Hepatocyte (in vitro differentiated cells): ENCODE measurements around the gene ST14. TPM values are rescaled to one million over a fixed set of nuclear protein-coding genes. Genes with fewer than 3 reads are reported as not detected.

Source experiments
- DNase-seq: peaks from one replicate; pipeline ENCODE4 v3.0.0-alpha.2; 2016; ENCODE audit warnings: low spot score
- H2AFZ ChIP-seq: fragments of 200-600 bp; sonication (generic); 2 replicates; pipeline ENCODE4 v1.6.0; 2016; ENCODE audit warnings: antibody characterized with exemption, mild to moderate bottlenecking
- H3K27ac ChIP-seq: fragments of 200-600 bp; sonication (generic); 2 replicates; pipeline ENCODE4 v1.5.1; 2016; ENCODE audit warnings: mild to moderate bottlenecking
- H3K27me3 ChIP-seq: fragments of 200-600 bp; sonication (generic); 2 replicates; pipeline ENCODE4 v1.6.1; 2016
- H3K36me3 ChIP-seq: fragments of 200-600 bp; sonication (generic); replicated peaks from 2 replicates; pipeline ENCODE4 v1.5.1; 2016; ENCODE audit warnings: low read depth; ENCODE audit not compliant: insufficient read depth
- H3K4me1 ChIP-seq: fragments of 200-600 bp; sonication (generic); 2 replicates; pipeline ENCODE4 v1.5.1; 2016; ENCODE audit warnings: mild to moderate bottlenecking, moderate library complexity; ENCODE audit not compliant: insufficient read depth
- H3K4me2 ChIP-seq: fragments of 200-600 bp; sonication (generic); 2 replicates; pipeline ENCODE4 v1.6.0; 2016
- H3K4me3 ChIP-seq: fragments of 200-600 bp; sonication (generic); 2 replicates; pipeline ENCODE4 v1.5.1; 2016; ENCODE audit warnings: mild to moderate bottlenecking
- H3K79me2 ChIP-seq: fragments of 200-600 bp; sonication (generic); 2 replicates; pipeline ENCODE4 v1.6.0; 2017; ENCODE audit warnings: mild to moderate bottlenecking
- H3K9me2 ChIP-seq: fragments of 200-600 bp; sonication (generic); replicated peaks from 2 replicates; pipeline ENCODE4 v1.6.0; 2017; ENCODE audit warnings: mild to moderate bottlenecking; ENCODE audit not compliant: insufficient read depth
- H3K9me3 ChIP-seq: fragments of 200-600 bp; sonication (generic); 2 replicates; pipeline ENCODE4 v1.5.1; 2016; ENCODE audit warnings: low read depth, mild to moderate bottlenecking
- H4K20me1 ChIP-seq: fragments of 200-600 bp; sonication (generic); 2 replicates; pipeline ENCODE4 v1.6.0; 2016; ENCODE audit warnings: mild to moderate bottlenecking; ENCODE audit not compliant: insufficient read depth, poor library complexity, severe bottlenecking
- EZH2 ChIP-seq: fragments of 200-600 bp; sonication (generic); IDR thresholded peaks from 2 replicates; pipeline ENCODE4 v1.6.1; 2016; ENCODE audit warnings: antibody characterized with exemption, mild to moderate bottlenecking, borderline replicate concordance
- EZH2phosphoT487 ChIP-seq: fragments of 200-600 bp; sonication (generic); IDR thresholded peaks from one replicate; pipeline ENCODE4 v1.6.1; 2018; ENCODE audit warnings: antibody characterized with exemption, mild to moderate bottlenecking, low read depth, moderate library complexity; ENCODE audit not compliant: unreplicated experiment, severe bottlenecking
- WGBS: methylation state at CpG from one replicate; pipeline ENCODE4 v1.1.6; 2016; ENCODE audit warnings: low lambda C conversion rate; ENCODE audit errors: missing lambda C conversion rate; 5-methylcytosine and 5-hydroxymethylcytosine counted together
- polyA plus RNA-seq: library from polyadenylated mRNA; unstranded; fragments of >200 nt; fragmentation: Nextera tagmentation; extraction: Ambion mirVana; gene quantifications from 2 replicates; pipeline ENCODE4 v1.2.1, GENCODE V29; 2016
- total RNA-seq: library from RNA; depleted of rRNA; stranded (reverse); fragments of >200 nt; gene quantifications from 2 replicates; pipeline ENCODE4 v1.2.3, GENCODE V29; 2014
- TF ChIP-seq, protein P1 (sequence below): fragments of 200-600 bp; sonication (generic); IDR thresholded peaks from 2 replicates; pipeline ENCODE4 v1.5.1; 2016; ENCODE audit warnings: antibody characterized with exemption, mild to moderate bottlenecking; ENCODE audit not compliant: poor library complexity

ST14 gene
- total and polyA plus RNA-seq, 2 experiments from 2014 or later = 85.2 to 93.3 TPM

DNA sequence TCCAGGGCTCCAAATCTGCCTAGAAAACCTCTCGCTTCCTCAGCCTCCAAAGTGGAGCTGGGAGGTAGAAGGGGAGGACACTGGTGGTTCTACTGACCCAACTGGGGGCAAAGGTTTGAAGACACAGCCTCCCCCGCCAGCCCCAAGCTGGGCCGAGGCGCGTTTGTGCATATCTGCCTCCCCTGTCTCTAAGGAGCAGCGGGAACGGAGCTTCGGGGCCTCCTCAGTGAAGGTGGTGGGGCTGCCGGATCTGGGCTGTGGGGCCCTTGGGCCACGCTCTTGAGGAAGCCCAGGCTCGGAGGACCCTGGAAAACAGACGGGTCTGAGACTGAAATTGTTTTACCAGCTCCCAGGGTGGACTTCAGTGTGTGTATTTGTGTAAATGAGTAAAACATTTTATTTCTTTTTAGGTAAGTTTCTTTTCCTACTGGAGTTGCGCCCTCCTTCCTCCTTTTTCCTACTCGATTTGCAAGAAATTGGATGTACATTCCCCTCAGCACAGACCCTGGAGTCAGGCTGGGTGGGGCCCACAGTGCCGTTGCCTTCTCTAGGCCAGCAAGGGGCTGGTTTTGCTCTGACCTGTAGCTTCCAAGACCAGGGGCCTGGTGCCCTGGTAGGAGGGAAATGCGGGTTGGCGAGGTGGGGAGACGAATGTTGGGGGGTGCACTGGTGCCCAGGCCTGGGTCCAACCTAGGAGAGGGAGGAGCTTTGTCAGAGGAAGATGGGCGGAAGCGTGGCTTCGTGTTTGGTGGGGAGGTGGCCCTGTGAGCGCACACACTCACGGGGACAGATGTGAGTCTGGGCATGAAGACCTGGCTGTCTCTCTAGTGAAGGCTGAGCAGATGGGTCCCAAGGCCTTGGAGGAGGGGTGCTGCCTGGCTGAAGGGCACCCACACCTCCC is 50.6 kb downstream of the ST14 start:
- no peak overlapping the region for H2AFZ ChIP-seq
- 92% methylated on average over 23 of the region's 23 CpGs for WGBS
- H3K9me2 ChIP-seq = no peaks in the 10 kb centered on the region
- H3K4me1 ChIP-seq = peaks cover 3% of the 10 kb centered on the region
- H3K27me3 ChIP-seq = no peaks in the 10 kb centered on the region
- TF ChIP-seq EZH2phosphoT487 (no peak), EZH2 (no peak)
- TF ChIP-seq, protein P1, sequence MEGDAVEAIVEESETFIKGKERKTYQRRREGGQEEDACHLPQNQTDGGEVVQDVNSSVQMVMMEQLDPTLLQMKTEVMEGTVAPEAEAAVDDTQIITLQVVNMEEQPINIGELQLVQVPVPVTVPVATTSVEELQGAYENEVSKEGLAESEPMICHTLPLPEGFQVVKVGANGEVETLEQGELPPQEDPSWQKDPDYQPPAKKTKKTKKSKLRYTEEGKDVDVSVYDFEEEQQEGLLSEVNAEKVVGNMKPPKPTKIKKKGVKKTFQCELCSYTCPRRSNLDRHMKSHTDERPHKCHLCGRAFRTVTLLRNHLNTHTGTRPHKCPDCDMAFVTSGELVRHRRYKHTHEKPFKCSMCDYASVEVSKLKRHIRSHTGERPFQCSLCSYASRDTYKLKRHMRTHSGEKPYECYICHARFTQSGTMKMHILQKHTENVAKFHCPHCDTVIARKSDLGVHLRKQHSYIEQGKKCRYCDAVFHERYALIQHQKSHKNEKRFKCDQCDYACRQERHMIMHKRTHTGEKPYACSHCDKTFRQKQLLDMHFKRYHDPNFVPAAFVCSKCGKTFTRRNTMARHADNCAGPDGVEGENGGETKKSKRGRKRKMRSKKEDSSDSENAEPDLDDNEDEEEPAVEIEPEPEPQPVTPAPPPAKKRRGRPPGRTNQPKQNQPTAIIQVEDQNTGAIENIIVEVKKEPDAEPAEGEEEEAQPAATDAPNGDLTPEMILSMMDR = no peak
- no peaks in the 10 kb centered on the region for H4K20me1 ChIP-seq
- no peaks in the 10 kb centered on the region for H3K9me3 ChIP-seq
- H3K4me2 ChIP-seq = no peak overlapping the region
- no peak overlapping the region for H3K27ac ChIP-seq
- no peak for DNase-seq
- no peak overlapping the region for H3K4me3 ChIP-seq
- no peaks in the 10 kb centered on the region for H3K36me3 ChIP-seq
- H3K79me2 ChIP-seq = no peaks in the 10 kb centered on the region

DNA sequence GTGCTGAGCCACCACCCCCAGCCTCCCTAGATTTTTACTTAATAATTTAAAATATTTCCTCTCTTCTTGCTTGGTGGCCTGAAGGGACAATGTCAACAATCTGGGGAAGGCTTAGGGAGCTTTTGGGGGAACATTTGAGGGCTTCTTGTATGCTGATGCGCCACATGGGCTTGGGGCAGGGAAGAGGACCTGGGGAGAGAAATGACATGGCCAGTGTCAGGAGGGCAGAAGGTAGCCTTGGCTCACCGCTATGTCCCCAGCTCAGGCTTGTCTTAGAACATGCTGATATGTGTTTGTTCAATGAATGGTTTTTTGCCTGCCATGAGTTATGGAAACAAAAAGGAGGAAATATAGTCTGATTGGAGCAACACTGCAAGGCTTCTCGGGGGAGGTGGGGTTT is 51.6 kb downstream of the ST14 start:
- no peak overlapping the region for H3K4me2 ChIP-seq
- WGBS = 96% methylated on average over 3 of the region's 3 CpGs
- H4K20me1 ChIP-seq = no peaks in the 10 kb centered on the region
- no peak for DNase-seq
- H3K9me3 ChIP-seq = no peaks in the 10 kb centered on the region
- no peak overlapping the region for H3K4me3 ChIP-seq
- peaks cover 3% of the 10 kb centered on the region for H3K4me1 ChIP-seq
- H3K27ac ChIP-seq = no peak overlapping the region
- TF ChIP-seq EZH2phosphoT487 (no peak), EZH2 (no peak)
- TF ChIP-seq, protein P1 = no peak
- no peaks in the 10 kb centered on the region for H3K36me3 ChIP-seq
- no peak overlapping the region for H2AFZ ChIP-seq
- H3K27me3 ChIP-seq = no peaks in the 10 kb centered on the region
- no peaks in the 10 kb centered on the region for H3K9me2 ChIP-seq
- H3K79me2 ChIP-seq = no peaks in the 10 kb centered on the region

DNA sequence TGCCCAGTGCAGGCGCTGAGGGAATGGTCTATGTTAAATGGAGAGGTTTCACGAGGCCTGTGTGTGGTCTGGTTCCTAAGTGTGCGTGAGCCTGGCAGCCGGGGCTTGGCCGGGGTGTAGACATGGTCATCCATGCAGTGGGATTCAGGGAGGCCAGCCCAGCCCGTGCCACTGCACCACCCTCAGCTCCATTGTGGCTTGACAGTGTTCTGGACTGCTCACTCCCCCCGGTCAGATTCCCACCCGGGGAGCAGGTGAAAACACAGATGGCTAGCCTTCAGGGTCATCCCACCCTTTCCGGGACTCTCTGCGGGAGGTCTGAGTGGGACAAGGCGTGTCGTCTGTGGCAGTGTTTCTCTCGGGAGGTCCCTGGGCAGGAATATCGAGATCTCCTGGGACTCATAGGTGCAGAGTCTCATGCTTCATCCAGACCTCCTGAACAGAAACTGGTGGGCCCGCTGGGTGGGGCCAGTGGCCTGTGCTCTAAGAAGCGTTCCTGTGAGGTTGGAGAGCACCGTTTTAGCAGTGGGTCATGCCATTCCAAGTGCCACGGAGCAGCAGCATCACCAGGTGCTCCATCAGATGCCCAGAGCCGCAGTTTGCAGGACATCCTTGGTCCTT is 52.3 kb downstream of the ST14 start:
- TF ChIP-seq, protein P1 = no peak
- TF ChIP-seq EZH2 (no peak), EZH2phosphoT487 (no peak)
- H3K27me3 ChIP-seq = no peaks in the 10 kb centered on the region
- no peaks in the 10 kb centered on the region for H3K9me3 ChIP-seq
- no peak for DNase-seq
- H3K4me1 ChIP-seq = peaks cover 3% of the 10 kb centered on the region
- H4K20me1 ChIP-seq = no peaks in the 10 kb centered on the region
- no peaks in the 10 kb centered on the region for H3K9me2 ChIP-seq
- no peak overlapping the region for H3K4me2 ChIP-seq
- H3K79me2 ChIP-seq = no peaks in the 10 kb centered on the region
- no peak overlapping the region for H2AFZ ChIP-seq
- H3K36me3 ChIP-seq = no peaks in the 10 kb centered on the region
- 87% methylated on average over 19 of the region's 19 CpGs for WGBS
- no peak overlapping the region for H3K27ac ChIP-seq
- no peak overlapping the region for H3K4me3 ChIP-seq
